ENCODE data around the gene PPARD. TPM values are rescaled to one million over a fixed set of nuclear protein-coding genes. Genes with fewer than 3 reads are reported as not detected.

Gene PPARD
- total RNA-seq, 1 experiment from 2014 or later = 38.4 TPM

GRCh38 chr6:35352735-35353134, 10.4 kb downstream of the PPARD start:
- CTCF ChIA-PET = no interaction called here
- Histone ChIP-seq H3K4me1 (ENCODE audit: control insufficient read depth in 1 of 2, insufficient read depth in 2 of 2, low read length in 2 of 2) (no peaks in the 10 kb centered on the region; a peak in 1 of 4 replicates), H3K36me3 (ENCODE audit: control insufficient read depth in 1 of 2, insufficient read depth in 2 of 2, low read length in 2 of 2) (peaks cover 5 to 48% of the 10 kb centered on the region in 2 experiments; a peak in 3 of 4 replicates), H3K27me3 (ENCODE audit: insufficient read depth, low read length) (no peaks in the 10 kb centered on the region), H3K9me3 (ENCODE audit: control insufficient read depth in 1 of 2, insufficient read depth in 1 of 2, low read depth in 1 of 2, low read length in 2 of 2) (no peaks in the 10 kb centered on the region), H3K4me3 (replicated peaks in 1 of 2; ENCODE audit: low read depth in 1 of 2, low read length in 2 of 2) (no peak overlapping the region), H2AFZ (ENCODE audit: low read depth, low read length, poor library complexity, severe bottlenecking) (no peak overlapping the region), H4K20me1 (ENCODE audit: insufficient read depth) (no peaks in the 10 kb centered on the region), H3K4me2 (ENCODE audit: low read length) (no peak overlapping the region), H3K27ac (ENCODE audit: low read depth, low read length) (no peak overlapping the region), H3K9ac (ENCODE audit: low read length) (no peak overlapping the region), H3K79me2 (ENCODE audit: insufficient read depth, low read length) (peaks cover 52% of the 10 kb centered on the region; the same call in 1 of the 2 replicates), H3K9me2 (ENCODE audit: insufficient read depth) (no peaks in the 10 kb centered on the region)
- ATAC-seq (no peak), DNase-seq (ENCODE audit: low read depth, low spot score) (no peak)
- TF ChIP-seq EZH2phosphoT487 (IDR thresholded peaks at IDR 0.05; ENCODE audit: borderline replicate concordance) (no peak), FOSL1 (IDR thresholded peaks at IDR 0.05; ENCODE audit: low read depth) (no peak), MAX (IDR thresholded peaks at IDR 0.05) (no peak), ZNF274 (IDR thresholded peaks at IDR 0.05; ENCODE audit: low read depth, low read length) (no peak), POLR2AphosphoS5 (IDR thresholded peaks at IDR 0.05; ENCODE audit: low read depth, low read length) (no peak)
- TF ChIP-seq, protein P1, sequence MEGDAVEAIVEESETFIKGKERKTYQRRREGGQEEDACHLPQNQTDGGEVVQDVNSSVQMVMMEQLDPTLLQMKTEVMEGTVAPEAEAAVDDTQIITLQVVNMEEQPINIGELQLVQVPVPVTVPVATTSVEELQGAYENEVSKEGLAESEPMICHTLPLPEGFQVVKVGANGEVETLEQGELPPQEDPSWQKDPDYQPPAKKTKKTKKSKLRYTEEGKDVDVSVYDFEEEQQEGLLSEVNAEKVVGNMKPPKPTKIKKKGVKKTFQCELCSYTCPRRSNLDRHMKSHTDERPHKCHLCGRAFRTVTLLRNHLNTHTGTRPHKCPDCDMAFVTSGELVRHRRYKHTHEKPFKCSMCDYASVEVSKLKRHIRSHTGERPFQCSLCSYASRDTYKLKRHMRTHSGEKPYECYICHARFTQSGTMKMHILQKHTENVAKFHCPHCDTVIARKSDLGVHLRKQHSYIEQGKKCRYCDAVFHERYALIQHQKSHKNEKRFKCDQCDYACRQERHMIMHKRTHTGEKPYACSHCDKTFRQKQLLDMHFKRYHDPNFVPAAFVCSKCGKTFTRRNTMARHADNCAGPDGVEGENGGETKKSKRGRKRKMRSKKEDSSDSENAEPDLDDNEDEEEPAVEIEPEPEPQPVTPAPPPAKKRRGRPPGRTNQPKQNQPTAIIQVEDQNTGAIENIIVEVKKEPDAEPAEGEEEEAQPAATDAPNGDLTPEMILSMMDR (IDR thresholded peaks at IDR 0.05 in 2 of 3, conservative IDR thresholded peaks at IDR 0.05 in 1 of 3; ENCODE audit: borderline replicate concordance in 1 of 3, insufficient read depth in 1 of 3, low read depth in 2 of 3, low read length in 2 of 3) = no peak
- no TSS peak for BruUV-seq (replicated peaks)
- POLR2A ChIA-PET = no interaction called here
- intact Hi-C loops (cut with micrococcal nuclease) = no loop called here
- RAD21 ChIA-PET (ENCODE audit: low non-redundant PET in 1 of 2, low total read pairs in 2 of 2, uncharacterized antibody in 2 of 2, unreplicated experiment in 2 of 2) = no interaction called here
